T1000 (cell line): ENCODE data around the gene NLK.

Experiments used
- DNase-seq: peaks from one replicate; lab custom pipeline; 2025; ENCODE audit warnings: mixed read lengths; lab: John Stamatoyannopoulos, UW

NLK gene

GRCh38 chr17:28040406-28040805 is 2.1 kb upstream of the NLK start:
- no peak for DNase-seq

- DNase-seq, result peak; percentile 99
Measured at GRCh38 chr17:28041068-28041843, 1.2 kb upstream of the NLK start.

- DNase-seq, result no peak
Measured at GRCh38 chr17:28041844-28042656, 427 bp upstream of the NLK start.

GRCh38 chr17:28042721-28043291 is 329 bp downstream of the NLK start:
- DNase-seq, result no peak

GRCh38 chr17:28043296-28043695 is 819 bp downstream of the NLK start:
- no peak for DNase-seq

- no peak for DNase-seq
Measured at GRCh38 chr17:28043741-28044140, 1.3 kb downstream of the NLK start.

- DNase-seq, result no peak
Measured at GRCh38 chr17:28045304-28045703, 2.8 kb downstream of the NLK start.

GRCh38 chr17:28046034-28046825 is 3.8 kb downstream of the NLK start:
- no peak for DNase-seq

GRCh38 chr17:28047806-28048205 is 5.3 kb downstream of the NLK start:
- no peak for DNase-seq

GRCh38 chr17:28049071-28049470 is 6.6 kb downstream of the NLK start:
- no peak for DNase-seq

- no peak for DNase-seq
Measured at GRCh38 chr17:28053044-28053670, 10.7 kb downstream of the NLK start.

GRCh38 chr17:28053725-28054124 is 11.2 kb downstream of the NLK start:
- DNase-seq, result no peak

- no peak for DNase-seq
Measured at GRCh38 chr17:28055546-28056275, 13.2 kb downstream of the NLK start.

- no peak for DNase-seq
Measured at GRCh38 chr17:28056276-28056620, 13.8 kb downstream of the NLK start.

- DNase-seq, result no peak
Measured at GRCh38 chr17:28057731-28058246, 15.3 kb downstream of the NLK start.

GRCh38 chr17:28059675-28060074 is 17.2 kb downstream of the NLK start:
- no peak for DNase-seq

- no peak for DNase-seq
Measured at GRCh38 chr17:28065706-28066105, 23.2 kb downstream of the NLK start.

GRCh38 chr17:28069061-28069460 is 26.6 kb downstream of the NLK start:
- DNase-seq, result no peak

GRCh38 chr17:28071179-28071578 is 28.7 kb downstream of the NLK start:
- no peak for DNase-seq

GRCh38 chr17:28071891-28072606 is 29.6 kb downstream of the NLK start:
- DNase-seq, result no peak
